Anterior cingulate cortex (tissue), 58 donors: ENCODE data around the gene NBPF3.
"Not testable (repeated sequence)": the region's sequence is repeated elsewhere in the genome, so short reads cannot be mapped to it uniquely, and the experiment has no call there.

ENCODE experiments used
- DNase-seq, 58 donors: peaks; one replicate each; lab custom pipeline; 2025; lab: John Stamatoyannopoulos, UW

NBPF3 gene

DNA sequence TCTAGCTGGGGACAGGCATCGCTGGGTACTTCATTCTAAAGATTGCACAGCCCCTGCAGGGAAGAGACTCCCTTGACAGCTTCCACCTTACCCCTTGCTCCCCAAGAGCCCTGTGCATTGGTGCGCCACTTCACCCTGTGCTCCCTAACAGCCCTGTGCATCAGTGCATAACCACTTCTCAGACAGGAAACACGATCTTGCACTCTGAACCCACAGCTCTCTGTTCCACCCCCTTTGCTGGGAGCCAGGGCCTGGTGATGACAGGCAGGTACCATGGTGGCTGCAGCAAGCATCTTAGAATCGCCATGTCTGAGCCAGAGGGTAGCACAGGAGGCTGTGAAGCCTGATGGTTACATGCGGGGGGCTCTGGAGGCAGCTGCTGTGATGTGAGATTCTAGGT is 74.3 kb downstream of the NBPF3 start:
- DNase-seq, result no peak

DNA sequence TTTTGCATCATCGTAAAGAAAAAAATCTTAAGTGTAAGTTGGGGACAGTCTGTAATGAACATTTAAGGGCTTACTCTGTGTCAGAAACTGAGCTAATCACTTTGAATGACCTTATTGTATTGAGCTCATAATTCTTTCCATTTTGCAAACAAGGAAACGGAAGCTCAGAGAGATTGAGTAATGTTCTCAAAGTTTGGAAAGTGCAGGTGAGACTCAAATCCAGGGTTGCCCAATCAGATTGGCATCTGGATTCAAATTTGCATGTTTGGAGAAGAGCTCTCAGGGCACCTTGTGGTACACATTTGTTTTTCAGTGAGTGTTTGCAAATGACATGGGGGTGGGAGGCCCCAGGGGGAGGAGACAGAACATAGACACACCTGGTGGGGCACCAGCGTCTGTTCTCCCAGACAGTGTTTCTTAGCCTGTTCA is 77.2 kb downstream of the NBPF3 start:
- no peak for DNase-seq

GRCh38 chr1:21517660-21518480 is 77.9 kb downstream of the NBPF3 start:
- no peak for DNase-seq

- DNase-seq, result no peak
Observed at GRCh38 chr1:21518774-21519455, 79.0 kb downstream of the NBPF3 start.

- not testable (repeated sequence) for DNase-seq
Observed at GRCh38 chr1:21519486-21520070, 79.6 kb downstream of the NBPF3 start.

DNA sequence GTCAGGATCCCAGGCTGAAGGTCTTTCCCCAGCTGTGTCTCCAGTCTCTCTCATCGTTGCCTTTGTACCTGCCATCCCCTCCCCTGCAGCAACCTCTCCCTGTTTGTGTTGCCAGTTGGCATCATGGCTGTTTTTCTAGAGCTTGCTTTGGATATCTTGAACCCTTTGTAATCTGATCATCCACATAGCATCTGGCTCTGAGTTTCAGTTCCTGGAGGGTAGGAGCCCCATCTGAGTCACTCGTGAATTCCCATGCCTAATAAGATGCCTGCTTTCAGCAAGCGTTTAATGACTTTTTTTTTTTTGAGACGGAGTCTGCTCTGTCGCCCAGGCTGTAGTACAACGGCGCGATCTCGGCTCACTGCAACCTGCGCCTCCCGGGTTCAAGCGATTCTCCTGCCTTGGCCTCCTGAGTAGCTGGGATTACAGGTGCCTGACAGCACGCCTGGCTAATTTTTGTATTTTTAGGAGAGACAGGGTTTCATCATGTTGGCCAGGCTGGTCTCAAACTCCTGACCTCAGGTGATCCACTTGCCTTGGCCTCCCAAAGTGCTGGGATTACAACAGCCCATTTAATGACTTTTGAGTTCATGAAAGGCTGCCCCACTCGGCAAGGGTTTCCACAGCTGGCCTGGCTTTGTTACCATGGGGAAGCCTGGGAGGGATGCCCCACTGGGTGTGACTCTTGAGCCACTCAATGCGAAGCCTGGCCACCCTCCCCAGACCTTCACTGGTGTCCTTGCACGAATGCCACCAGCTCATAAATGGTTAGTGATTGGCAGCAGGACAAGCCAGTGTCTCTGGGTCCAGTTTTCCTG is 81.2 kb downstream of the NBPF3 start:
- no peak for DNase-seq

- no peak for DNase-seq
Observed at GRCh38 chr1:21521717-21522060, 81.8 kb downstream of the NBPF3 start.

DNA sequence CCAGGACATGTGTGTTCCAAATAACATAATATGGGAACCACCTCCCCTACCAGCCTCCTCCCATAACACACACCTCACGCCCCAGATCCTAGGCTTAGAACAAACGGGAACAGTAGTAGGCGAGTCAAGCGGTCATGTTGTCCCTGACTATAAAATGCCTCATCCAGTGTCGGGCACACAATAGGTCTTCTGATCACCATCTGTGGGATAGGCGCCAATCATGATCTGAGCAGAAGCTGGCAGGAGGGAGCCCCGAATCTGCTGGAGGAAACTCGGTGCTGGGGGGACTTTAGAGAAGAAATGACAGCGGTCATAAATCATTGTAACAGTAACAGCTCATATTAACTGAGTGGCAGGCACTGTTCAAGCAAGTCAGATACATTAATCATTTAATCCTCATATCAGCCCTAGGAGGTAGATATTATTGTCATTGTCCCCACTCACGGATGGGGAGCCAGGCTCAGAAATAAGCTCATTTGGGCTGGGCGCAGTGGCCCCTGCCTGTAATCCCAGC is 82.6 kb downstream of the NBPF3 start:
- DNase-seq, result peak in 1 of 58 donors; percentile 8

- no peak for DNase-seq
Observed at GRCh38 chr1:21523297-21523813, 83.4 kb downstream of the NBPF3 start.

DNA sequence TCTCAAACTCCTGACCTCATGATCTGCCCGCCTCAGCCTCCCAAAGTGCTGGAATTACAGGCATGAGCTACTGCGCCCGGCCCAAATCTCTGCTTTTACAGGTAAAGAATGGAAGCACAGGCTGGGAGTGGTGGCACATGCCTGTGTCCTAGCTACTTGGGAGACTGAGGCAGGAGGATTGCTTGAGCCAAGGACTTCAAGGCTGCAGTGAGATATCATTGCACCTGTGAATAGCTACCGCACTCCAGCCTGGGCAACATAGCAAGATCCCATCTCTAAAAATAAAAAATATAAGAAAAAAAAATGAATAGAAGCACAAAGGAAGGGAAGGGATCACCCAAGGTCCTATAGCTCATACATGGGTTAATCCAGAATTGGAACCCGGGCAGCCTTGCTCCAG is 84.3 kb downstream of the NBPF3 start:
- no peak for DNase-seq

- DNase-seq, result peak in 52 of 58 donors; percentile 17 to 81 (median 53)
Observed at GRCh38 chr1:21524686-21525339, 84.9 kb downstream of the NBPF3 start.

- DNase-seq, result no peak
Observed at GRCh38 chr1:21525340-21525717, 85.4 kb downstream of the NBPF3 start.

GRCh38 chr1:21526441-21526840 is 86.5 kb downstream of the NBPF3 start:
- no peak for DNase-seq

GRCh38 chr1:21530368-21531016 is 90.6 kb downstream of the NBPF3 start:
- no peak for DNase-seq

GRCh38 chr1:21531241-21531640 is 91.3 kb downstream of the NBPF3 start:
- DNase-seq, result no peak

- DNase-seq, result no peak
Observed at GRCh38 chr1:21532496-21532895, 92.6 kb downstream of the NBPF3 start.

DNA sequence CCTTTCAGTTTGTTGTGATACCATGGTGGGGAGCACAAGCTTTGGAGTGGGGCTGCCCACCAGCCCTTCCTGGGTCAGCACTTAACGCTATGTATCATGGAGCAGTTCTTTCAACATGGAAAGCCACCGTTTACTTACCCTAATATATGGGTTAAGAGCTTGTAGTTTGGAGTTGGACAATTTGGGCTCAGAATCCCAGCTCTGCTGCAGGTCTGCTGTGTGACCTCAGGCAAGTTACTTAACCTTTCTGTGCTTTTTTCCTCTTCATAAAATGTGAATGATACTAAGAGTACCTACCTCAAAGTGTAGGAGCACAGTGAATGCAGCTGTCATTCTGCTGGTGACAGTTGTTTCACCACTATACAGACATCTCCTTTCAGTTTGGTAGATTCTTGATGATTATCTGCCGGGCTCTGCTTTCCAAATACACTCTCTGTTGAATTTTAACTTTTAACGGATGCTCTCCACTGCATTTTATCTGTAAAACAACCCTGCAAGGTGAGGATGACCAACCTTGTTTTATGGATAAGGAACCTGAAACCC is 93.1 kb downstream of the NBPF3 start:
- DNase-seq, result no peak

DNA sequence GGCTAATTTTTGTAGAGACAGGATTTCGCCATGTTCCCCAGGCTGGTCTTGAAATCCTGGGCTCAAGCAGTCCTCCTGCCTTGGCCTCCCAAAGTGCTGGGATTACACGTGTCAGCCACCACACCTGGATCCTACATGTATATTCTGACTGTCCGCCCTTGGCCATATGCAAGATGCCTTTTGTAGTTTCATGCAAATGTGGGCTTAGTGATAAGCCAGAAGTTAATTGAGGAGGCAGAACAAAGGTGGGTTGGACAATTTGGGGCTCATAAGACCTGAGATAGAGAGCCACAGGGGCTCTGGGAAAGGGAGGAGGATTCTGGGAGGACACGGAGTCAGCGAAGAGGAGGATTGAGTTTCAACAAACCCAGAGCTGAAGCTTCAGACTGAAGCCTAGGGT is 94.2 kb downstream of the NBPF3 start:
- no peak for DNase-seq
